HG03108 (cell line): ENCODE results near the gene SCGB2B2.
"Not testable (repeated sequence)": the region's sequence is repeated elsewhere in the genome, so short reads cannot be mapped to it uniquely, and the experiment has no call there.

Experiments used
- ATAC-seq: cut with Tn5 transposase; IDR thresholded peaks from one replicate; pipeline ENCODE4 v1.9.1; 2021; ENCODE audit warnings: moderate library complexity; ENCODE audit not compliant: unreplicated experiment

The SCGB2B2 gene

GRCh38 chr19:34671972-34672371 is 5.0 kb downstream of the SCGB2B2 start:
- ATAC-seq, result no peak

- ATAC-seq, result no peak
Measured at GRCh38 chr19:34669305-34669704, 7.7 kb downstream of the SCGB2B2 start.

GRCh38 chr19:34668690-34669089 is 8.3 kb downstream of the SCGB2B2 start:
- ATAC-seq, result not testable (repeated sequence)

- ATAC-seq, result not testable (repeated sequence)
Measured at GRCh38 chr19:34668077-34668689, 8.8 kb downstream of the SCGB2B2 start.

GRCh38 chr19:34667349-34668076 is 9.4 kb downstream of the SCGB2B2 start:
- no peak for ATAC-seq

GRCh38 chr19:34666958-34667265 is 10.0 kb downstream of the SCGB2B2 start:
- ATAC-seq, result no peak

GRCh38 chr19:34666200-34666957 is 10.6 kb downstream of the SCGB2B2 start:
- no peak for ATAC-seq

DNA sequence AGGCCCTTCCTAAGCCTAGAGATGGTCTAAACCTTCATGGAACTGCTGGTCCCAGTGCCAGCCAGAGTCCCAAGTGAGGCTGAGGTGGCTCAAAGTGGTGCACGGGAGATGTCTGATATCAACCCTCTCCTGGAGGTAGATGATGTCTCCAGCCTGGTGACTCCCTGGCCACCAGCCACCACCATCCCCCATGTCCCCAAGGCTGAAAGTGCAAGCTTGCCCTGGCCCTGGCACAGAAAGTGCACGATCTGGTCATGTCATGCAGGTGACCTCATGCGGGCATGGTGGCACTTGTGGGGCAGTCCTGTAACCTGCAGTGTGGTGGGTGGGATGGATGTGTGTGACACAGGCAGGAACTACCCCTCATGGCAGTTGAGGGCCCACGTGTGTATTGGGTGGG is 11.7 kb downstream of the SCGB2B2 start:
- not testable (repeated sequence) for ATAC-seq

GRCh38 chr19:34664870-34665269 is 12.1 kb downstream of the SCGB2B2 start:
- ATAC-seq, result no peak

DNA sequence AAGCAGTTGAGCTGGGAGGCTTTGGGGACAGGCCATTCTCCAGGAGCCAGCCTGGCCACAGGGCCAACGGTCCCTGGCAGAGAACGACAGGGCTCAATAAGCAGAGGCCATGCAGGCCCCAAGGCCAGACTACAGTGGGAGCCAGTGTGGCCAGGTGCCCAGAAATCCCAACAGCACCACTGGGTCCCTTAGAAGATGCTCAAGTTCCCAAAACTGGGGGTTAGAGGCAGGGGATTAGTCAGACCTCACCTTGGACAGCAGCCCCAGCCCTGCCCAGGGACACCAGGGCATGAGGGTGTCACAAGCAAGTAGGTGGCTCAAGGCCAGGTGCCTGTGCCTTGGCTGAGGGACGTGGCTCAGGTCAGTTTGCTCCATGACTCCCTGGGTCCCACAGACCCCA is 12.8 kb downstream of the SCGB2B2 start:
- ATAC-seq, result no peak

- ATAC-seq, result no peak
Measured at GRCh38 chr19:34662919-34663318, 14.0 kb downstream of the SCGB2B2 start.

DNA sequence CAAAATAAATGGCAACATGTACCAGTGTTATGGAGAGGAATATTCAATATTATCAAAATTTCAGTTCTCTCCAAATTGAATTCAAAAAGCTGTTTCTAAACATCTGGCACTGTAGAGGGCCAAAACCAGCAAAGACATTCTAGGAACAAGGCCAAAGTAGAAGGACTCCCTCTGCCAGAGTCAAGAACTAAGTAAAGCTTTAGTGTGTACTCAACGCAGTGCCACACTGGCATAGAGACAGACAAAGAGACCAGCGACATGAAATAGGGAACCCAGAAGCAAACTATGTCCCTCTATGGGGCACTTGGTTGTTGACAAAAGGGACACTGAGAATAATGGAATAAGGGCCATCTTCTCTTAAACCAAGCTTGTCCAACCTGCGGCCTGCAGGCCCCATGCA is 15.6 kb downstream of the SCGB2B2 start:
- ATAC-seq, result no peak

DNA sequence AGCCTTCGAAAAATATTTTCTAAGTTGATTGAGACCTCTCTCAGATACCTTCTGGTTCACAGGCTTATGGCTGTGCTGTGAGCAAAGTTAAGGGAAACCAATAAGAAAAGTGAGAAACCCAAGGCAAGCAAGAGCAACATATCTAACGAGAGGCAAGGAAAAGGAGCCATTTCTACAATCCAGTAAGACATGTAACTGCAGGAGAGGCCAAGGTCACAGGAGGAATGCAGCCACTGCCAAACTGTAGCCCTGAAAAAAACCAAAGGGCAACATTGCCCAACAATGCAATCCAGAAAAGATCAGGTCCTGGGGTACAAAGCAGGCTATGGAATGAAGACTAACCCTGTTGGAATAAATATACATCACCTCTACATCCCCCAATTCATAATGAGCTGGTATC is 21.3 kb downstream of the SCGB2B2 start:
- ATAC-seq, result no peak

DNA sequence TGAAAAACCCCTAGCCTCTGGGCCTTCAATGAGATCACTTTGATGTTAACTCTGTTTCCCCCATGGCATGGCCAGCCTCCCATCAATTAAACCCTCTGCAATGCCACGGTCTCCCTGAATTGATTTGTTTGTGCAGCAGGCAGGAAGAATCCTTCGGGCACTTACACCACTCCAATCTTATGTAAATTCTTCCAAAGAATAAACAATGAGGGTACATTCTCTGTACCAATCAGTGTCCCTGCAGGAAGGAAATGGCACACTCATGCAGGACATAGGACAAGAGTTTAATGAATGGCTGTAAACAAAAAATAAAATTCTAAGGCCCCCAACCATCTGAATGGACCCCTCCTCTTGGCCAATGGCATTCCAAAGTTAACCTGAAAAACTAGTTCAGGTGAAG is 22.2 kb downstream of the SCGB2B2 start:
- no peak for ATAC-seq

DNA sequence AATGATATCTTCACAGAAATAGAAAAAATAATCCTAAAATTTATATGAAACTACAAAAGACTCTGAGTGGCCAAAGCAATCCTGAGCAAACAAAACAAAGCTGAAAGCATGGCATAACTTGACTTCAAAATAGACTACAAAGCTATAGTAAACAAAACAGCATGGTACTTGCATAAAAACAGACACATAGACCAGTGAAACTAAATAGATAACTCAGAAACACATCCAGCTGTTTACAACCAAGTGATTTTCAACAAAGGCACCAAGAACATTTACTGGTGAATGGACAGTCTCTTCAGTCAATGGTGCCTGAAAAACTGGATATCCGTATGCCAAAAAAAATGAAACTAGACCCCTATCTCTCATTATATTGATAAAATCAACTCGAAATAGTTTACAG is 25.2 kb downstream of the SCGB2B2 start:
- ATAC-seq, result no peak

GRCh38 chr19:34649886-34650543 is 26.9 kb downstream of the SCGB2B2 start:
- ATAC-seq, result no peak

DNA sequence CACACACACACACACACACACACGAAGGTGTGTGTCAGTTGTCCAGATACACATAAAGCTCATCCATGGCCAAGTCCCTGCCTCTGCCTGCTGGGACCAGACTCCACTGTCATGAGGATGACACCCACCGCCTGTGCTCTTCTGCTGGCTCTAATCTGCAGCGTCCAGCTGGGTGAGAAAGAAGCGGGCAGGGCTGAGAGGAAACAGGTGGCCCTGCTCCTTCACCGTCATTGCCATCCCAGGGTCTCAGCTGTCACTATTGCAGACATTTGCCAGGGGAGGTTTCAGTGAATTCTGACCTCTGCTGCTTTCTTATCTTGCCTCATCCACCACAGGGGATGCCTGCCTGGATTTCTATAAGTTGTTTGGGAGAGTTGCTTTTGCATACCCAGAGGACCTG is 31.4 kb downstream of the SCGB2B2 start:
- ATAC-seq, result no peak

DNA sequence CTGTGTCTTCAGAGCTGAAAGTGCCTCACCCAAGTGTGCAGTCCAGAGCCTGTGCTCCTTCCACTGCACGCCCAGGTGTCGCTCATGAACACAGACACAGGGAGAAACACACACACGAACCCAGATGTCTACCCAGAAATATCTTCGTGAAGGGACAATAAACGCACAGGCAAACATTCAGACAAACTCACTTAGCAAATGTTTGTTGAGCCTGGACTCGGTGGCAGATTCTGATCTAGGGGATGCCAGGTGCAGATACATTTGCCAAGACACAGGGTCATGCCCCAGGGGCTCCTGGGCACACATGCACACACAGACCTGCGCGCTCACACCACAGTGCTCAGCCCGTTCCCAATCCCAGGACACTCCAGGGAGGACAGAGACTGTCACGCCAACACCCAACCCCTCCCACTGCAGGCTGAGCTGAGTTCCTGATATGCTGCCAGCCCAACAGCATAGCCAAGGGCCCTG is 31.9 kb downstream of the SCGB2B2 start:
- ATAC-seq, result no peak

DNA sequence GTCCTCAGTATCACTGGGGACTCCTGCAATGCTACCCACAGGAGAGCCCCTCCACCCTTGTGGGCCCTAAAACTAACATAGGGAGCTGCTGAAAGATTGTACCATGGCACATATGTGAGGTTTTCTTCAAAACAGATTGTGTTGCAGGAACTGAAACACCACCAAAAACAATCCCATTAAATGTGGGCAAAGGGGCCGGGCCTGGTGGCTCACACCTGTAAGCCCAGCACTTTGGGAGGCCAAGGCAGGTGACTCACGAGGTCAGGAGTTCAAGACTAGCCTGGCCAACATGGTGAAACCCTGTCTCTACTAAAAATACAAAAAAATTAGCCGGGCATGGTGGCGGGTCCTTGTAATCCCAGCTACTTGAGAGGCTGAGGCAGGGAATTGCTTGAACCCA is 34.7 kb downstream of the SCGB2B2 start:
- no peak for ATAC-seq

DNA sequence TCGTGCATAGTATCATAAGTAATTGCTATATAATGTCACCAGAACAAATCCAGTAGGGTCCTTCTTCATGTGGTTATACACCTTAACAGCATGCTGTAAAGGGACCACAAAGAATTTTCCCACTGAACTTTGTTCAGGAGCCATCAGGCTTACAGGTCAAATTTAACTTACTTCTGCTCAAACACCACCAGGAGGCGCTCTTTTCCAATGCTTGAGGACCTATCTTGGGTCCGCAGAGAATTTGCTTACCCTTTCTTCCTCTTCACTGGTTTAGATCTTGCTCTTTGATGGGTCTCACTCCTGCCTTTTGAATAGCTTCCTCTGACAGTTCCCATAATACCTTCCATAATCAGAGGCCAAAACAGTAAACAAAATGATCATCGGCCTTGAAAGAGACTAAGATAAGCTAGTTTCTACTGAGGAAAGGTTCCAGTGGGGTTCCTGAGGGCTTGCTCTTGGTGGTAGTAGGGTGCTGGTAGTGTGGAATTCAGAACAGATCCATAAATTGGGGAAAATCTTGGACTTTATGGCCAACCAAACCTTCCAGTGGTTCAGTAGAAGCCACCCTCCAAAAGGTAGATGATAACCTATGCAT is 37.4 kb downstream of the SCGB2B2 start:
- ATAC-seq, result no peak

- no peak for ATAC-seq
Measured at GRCh38 chr19:34633802-34634201, 43.2 kb downstream of the SCGB2B2 start.
